Measurements from ENCODE around the gene WWOX. TPM values are rescaled to one million over a fixed set of nuclear protein-coding genes. Genes with fewer than 3 reads are reported as not detected.

The WWOX gene
- total and polyA plus RNA-seq, 2 of the 4 experiments (the other 2 are of a cell fraction), result 2.7 to 5.4 TPM

DNA sequence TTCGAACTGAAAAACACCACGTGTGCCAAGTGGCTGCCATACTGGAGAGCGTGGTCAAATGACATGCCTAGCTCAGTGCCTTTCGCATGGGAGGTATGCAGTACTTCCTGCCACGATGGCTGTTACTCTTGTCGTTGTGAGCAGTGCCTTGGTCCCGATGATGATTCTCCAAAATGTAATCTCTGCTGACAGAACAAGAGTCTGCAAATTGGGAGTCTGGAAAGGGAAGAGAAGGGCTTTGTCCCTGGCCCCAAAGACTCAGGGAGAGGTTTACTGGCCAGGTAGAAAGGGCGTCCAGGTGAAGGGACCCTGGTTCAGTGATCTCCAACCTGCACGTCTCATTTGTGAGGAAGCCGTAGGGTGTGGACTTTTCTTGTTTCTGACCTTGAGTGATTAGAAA is 336.6 kb downstream of the WWOX start:
- H2BK5ac ChIP-seq (ENCODE audit: low read depth, low read length, poor library complexity, severe bottlenecking), result no peak overlapping the region
- no peak overlapping the region for H3K14ac ChIP-seq (replicated peaks; ENCODE audit: low read depth, low read length)
- CTCF ChIA-PET, result interaction anchor here (1.0 kb wide), 1 partner anchor 35 kb away, joined by 3 read pairs; no protein-coding TSS in a partner anchor
- H4K8ac ChIP-seq (ENCODE audit: low read depth in 2 of 2, low read length in 2 of 2), result no peak overlapping the region
- H3K36me3 ChIP-seq (ENCODE audit: control insufficient read depth, insufficient read depth, low read length), result no peaks in the 10 kb centered on the region
- no peaks in the 10 kb centered on the region for H3K79me1 ChIP-seq (ENCODE audit: low read depth in 1 of 2, low read length in 2 of 2)
- no peak overlapping the region for H3K4me3 ChIP-seq (ENCODE audit: insufficient read depth, low read depth, low read length)
- H3K9ac ChIP-seq (ENCODE audit: low read depth, low read length), result no peak overlapping the region
- no peak overlapping the region for H3K27ac ChIP-seq (ENCODE audit: insufficient read depth, low read length)
- H3K27me3 ChIP-seq (ENCODE audit: control insufficient read depth, insufficient read depth, low read length), result no peaks in the 10 kb centered on the region
- no peak overlapping the region for H2BK20ac ChIP-seq (ENCODE audit: low read depth, low read length)
- dilution Hi-C loops (cut with HindIII; ENCODE audit: low sequenced_read_pairs, unreplicated experiment) (no loop called here), in situ Hi-C loops (cut with MboI; ENCODE audit: low sequenced_read_pairs) (no loop called here), intact Hi-C loops (cut with micrococcal nuclease) (loop anchor here (2.0 kb wide), 1 partner anchor 311 kb away; no protein-coding TSS in a partner anchor)
- 82% methylated on average over 4 of the region's 10 CpGs; no CpG with 5 or more reads in 1 of the 2 experiments for WGBS, 2 experiments (ENCODE audit: extremely low coverage in 2 of 2, insufficient read length in 1 of 2)
- H2BK15ac ChIP-seq (ENCODE audit: low read depth, low read length), result no peak overlapping the region
- H4K20me1 ChIP-seq (ENCODE audit: insufficient read depth, low read length), result no peaks in the 10 kb centered on the region
- H3K4me1 ChIP-seq (ENCODE audit: control insufficient read depth, insufficient read depth, low read length), result no peaks in the 10 kb centered on the region
- peaks cover 15% of the 10 kb centered on the region for H3K9me3 ChIP-seq (ENCODE audit: control insufficient read depth, insufficient read depth, low read length)
- H2AK9ac ChIP-seq (replicated peaks; ENCODE audit: low read depth, low read length, poor library complexity), result no peak overlapping the region
- no peaks in the 10 kb centered on the region for H3K9me1 ChIP-seq (ENCODE audit: insufficient read depth, low read length)
- ATAC-seq (ENCODE audit: low read depth) (no peak), DNase-seq (no peak)
- H2AFZ ChIP-seq (replicated peaks; ENCODE audit: low read length, poor library complexity), result no peak overlapping the region
- no peak overlapping the region for H3K56ac ChIP-seq (ENCODE audit: extremely low read depth, insufficient read depth, low read length)
- H2AK5ac ChIP-seq (ENCODE audit: low read depth, low read length), result no peak overlapping the region
- TF ChIP-seq CTCF (conservative IDR thresholded peaks at IDR 0.05; ENCODE audit: low read depth, low read length) (no peak), CEBPB (IDR thresholded peaks at IDR 0.05; ENCODE audit: low read depth, low read length) (no peak), RCOR1 (IDR thresholded peaks at IDR 0.05; ENCODE audit: insufficient replicate concordance, low read length) (no peak)
- H3K23ac ChIP-seq (ENCODE audit: low read depth, low read length), result no peak overlapping the region
- no peak overlapping the region for H3K4me2 ChIP-seq (ENCODE audit: low read depth, low read length)
- no TSS peak for BruUV-seq (replicated peaks)
- H2BK120ac ChIP-seq (ENCODE audit: low read depth, low read length), result no peak overlapping the region
- no peak overlapping the region for H4K91ac ChIP-seq (ENCODE audit: insufficient read depth, low read depth, low read length)
- no peak overlapping the region for H3K18ac ChIP-seq (ENCODE audit: low read depth, low read length)
- H4K5ac ChIP-seq (ENCODE audit: low read depth, low read length), result no peak overlapping the region
- no peak overlapping the region for H3K4ac ChIP-seq (ENCODE audit: low read depth, low read length)
- POLR2A ChIA-PET (ENCODE audit: unreplicated experiment), result no interaction called here
